Gastrocnemius medialis (tissue), 4 donors: ENCODE measurements around the gene BBS9. TPM values are rescaled to one million over a fixed set of nuclear protein-coding genes. Genes with fewer than 3 reads are reported as not detected.

Source experiments
- ATAC-seq, 2 donors: fragments of 150-250 bp; one replicate each; pipeline ENCODE4 v1.9.1; 2016
- DNase-seq, 2 donors: peaks; one replicate each; pipeline ENCODE4 v3.0.0-alpha.2; 2019
- H3K27ac ChIP-seq, 4 donors: fragments of 200-600 bp; sonication (generic); 1 replicate in 1 of 4; 2 replicates in 3 of 4; pipeline ENCODE4 v1.5.1; 2016 to 2018; ENCODE audit warnings: mild to moderate bottlenecking in 2 of 4, moderate library complexity in 1 of 4
- H3K27me3 ChIP-seq, 3 donors: fragments of 200-600 bp; sonication (generic) in 2 of 3; 1 replicate in 1 of 3; 2 replicates in 2 of 3; pipeline versions ENCODE4 v1.5.1 to v1.6.0; 2016 to 2019; ENCODE audit warnings: mild to moderate bottlenecking in 1 of 3, moderate library complexity in 1 of 3
- H3K36me3 ChIP-seq, 2 donors: fragments of 200-600 bp; sonication (generic) in 1 of 2; one replicate each; pipeline ENCODE4 v1.5.1; 2017 to 2018
- H3K4me1 ChIP-seq, 2 donors: fragments of 200-600 bp; sonication (generic) in 1 of 2; one replicate each; pipeline ENCODE4 v1.5.1; 2016 to 2017; ENCODE audit warnings: mild to moderate bottlenecking in 2 of 2
- H3K4me3 ChIP-seq, 4 donors: fragments of 200-600 bp; sonication (generic) in 3 of 4; 1 replicate in 1 of 4; 2 replicates in 3 of 4; pipeline ENCODE4 v1.5.1; 2016 to 2019; ENCODE audit warnings: mild to moderate bottlenecking in 2 of 4
- H3K9me3 ChIP-seq, 3 donors: fragments of 200-600 bp; sonication (generic) in 2 of 3; 1 replicate in 1 of 3; 2 replicates in 2 of 3; pipeline ENCODE4 v1.5.1; 2016 to 2019
- POLR2A ChIP-seq, 2 donors: fragments of 450-650 bp; IDR thresholded peaks; one replicate each; pipeline ENCODE4 v1.6.1; 2017; ENCODE audit warnings: antibody characterized with exemption in 2 of 2, mild to moderate bottlenecking in 2 of 2, moderate library complexity in 2 of 2
- in situ Hi-C, 4 donors: fragments of 200-750 bp; cut with MboI; loops; one replicate each; pipeline versions ENCODE4 v1.15.0 to v1.8.0; 2017; ENCODE audit warnings: low sequenced_read_pairs in 4 of 4
- intact Hi-C: fragments of 100-400 bp; cut with DNase I; formaldehyde crosslinking; loops from one replicate; pipeline ENCODE4 v1.15.1; 2023; ENCODE audit warnings: low total_unique reads
- total RNA-seq, 4 donors: library from RNA; depleted of rRNA; stranded (reverse); fragments of >200 nt; gene quantifications; one replicate each; pipeline versions ENCODE4 v1.1.0 to v1.2.3, GENCODE V29; 2016
- TF ChIP-seq, protein P1 (sequence below), 5 experiments: fragments of 450-650 bp in 3 of 5; fragments of 200-600 bp in 2 of 5; sonication (generic) in 2 of 5; IDR thresholded peaks in 4 of 5; conservative IDR thresholded peaks in 1 of 5; 1 replicate in 4 of 5; 2 replicates in 1 of 5; pipeline ENCODE4 v1.5.1; 2016 to 2019; ENCODE audit warnings: antibody characterized with exemption in 5 of 5, mild to moderate bottlenecking in 3 of 5, moderate library complexity in 3 of 5

The BBS9 gene
- total RNA-seq, 4 donors from 2014 or later, result 3.5 to 6.5 (median 5.4) TPM

DNA sequence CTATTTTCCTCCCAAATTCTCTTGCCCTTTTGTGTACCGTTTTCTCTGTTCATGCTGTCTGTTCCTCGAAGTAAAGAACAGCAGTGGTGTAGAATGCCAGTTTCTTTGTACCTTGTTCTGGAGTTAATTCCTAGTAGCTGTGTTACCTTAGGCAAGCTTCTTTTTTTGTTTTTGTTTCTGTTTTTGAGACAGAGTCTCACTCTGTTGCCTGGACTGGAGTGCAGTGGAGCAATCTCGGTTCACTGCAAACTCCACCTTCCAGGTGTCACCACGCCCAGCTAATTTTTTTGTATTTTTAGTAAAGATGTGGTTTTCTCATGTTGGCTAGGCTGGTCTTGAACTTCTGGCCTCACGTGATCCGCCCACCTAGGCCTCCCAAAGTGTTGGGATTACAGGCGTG is 221.2 kb downstream of the BBS9 start:
- Histone ChIP-seq H3K27ac (no peak overlapping the region), H3K4me1 (no peaks in the 10 kb centered on the region), H3K36me3 (no peaks in the 10 kb centered on the region), H3K27me3 (no peaks in the 10 kb centered on the region), H3K9me3 (no peaks in the 10 kb centered on the region), H3K4me3 (no peak overlapping the region)
- no peak for TF ChIP-seq POLR2A (IDR thresholded peaks at IDR 0.05)
- TF ChIP-seq, protein P1, sequence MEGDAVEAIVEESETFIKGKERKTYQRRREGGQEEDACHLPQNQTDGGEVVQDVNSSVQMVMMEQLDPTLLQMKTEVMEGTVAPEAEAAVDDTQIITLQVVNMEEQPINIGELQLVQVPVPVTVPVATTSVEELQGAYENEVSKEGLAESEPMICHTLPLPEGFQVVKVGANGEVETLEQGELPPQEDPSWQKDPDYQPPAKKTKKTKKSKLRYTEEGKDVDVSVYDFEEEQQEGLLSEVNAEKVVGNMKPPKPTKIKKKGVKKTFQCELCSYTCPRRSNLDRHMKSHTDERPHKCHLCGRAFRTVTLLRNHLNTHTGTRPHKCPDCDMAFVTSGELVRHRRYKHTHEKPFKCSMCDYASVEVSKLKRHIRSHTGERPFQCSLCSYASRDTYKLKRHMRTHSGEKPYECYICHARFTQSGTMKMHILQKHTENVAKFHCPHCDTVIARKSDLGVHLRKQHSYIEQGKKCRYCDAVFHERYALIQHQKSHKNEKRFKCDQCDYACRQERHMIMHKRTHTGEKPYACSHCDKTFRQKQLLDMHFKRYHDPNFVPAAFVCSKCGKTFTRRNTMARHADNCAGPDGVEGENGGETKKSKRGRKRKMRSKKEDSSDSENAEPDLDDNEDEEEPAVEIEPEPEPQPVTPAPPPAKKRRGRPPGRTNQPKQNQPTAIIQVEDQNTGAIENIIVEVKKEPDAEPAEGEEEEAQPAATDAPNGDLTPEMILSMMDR (IDR thresholded peaks at IDR 0.05 in 4 of 5, conservative IDR thresholded peaks at IDR 0.05 in 1 of 5), result no peak
- DNase-seq (no peak), ATAC-seq (no peak)
- in situ Hi-C loops (no loop called here), intact Hi-C loops (no loop called here)

DNA sequence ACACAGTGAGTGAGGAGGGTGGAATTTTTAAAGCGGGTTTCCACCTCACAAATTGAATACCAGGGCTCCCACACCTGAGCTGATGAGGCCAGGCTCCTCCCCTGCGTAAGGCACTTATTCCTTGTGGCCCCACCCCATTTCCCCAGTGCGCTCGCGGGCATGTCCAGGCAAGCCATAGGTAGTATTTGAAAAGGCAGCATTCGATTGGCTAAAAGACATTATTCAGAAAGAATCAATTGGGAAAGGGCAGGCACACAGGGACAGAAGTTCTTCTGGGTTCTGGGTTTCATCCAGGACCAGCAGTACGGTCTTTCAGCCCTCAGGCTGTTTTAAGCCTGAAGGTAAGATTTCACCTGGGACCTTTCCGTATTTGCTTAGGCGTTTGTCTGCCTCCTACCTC is 222.3 kb downstream of the BBS9 start:
- no peak overlapping the region for H3K27ac ChIP-seq
- DNase-seq (no peak), ATAC-seq (no peak)
- H3K27me3 ChIP-seq, result no peaks in the 10 kb centered on the region
- no peak overlapping the region for H3K4me3 ChIP-seq
- H3K36me3 ChIP-seq, result no peaks in the 10 kb centered on the region
- no peaks in the 10 kb centered on the region for H3K4me1 ChIP-seq
- in situ Hi-C loops (no loop called here), intact Hi-C loops (no loop called here)
- TF ChIP-seq POLR2A (IDR thresholded peaks at IDR 0.05), result no peak
- TF ChIP-seq, protein P1 (IDR thresholded peaks at IDR 0.05 in 4 of 5, conservative IDR thresholded peaks at IDR 0.05 in 1 of 5), result no peak
- no peaks in the 10 kb centered on the region for H3K9me3 ChIP-seq

DNA sequence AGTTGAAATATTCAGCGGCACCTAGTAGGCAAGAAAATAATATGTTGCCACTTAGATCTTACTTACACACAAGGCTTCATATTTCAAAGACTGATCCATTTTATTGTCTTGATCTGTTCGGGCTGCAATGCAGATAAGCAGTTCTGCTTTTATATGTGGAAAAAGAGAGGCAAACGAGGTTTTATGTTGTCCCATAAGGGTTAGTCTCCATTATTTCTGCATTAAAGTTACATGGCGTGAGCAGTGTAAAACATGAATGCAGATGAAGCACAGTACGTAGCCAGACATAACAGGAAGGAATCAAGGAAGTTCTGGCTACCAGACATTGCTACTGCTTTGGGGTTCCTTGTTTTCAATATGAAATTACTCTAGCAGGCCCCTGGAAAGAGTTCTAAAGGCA is 224.8 kb downstream of the BBS9 start:
- Histone ChIP-seq H3K27me3 (no peaks in the 10 kb centered on the region), H3K9me3 (no peaks in the 10 kb centered on the region), H3K36me3 (no peaks in the 10 kb centered on the region), H3K4me3 (no peak overlapping the region), H3K4me1 (no peaks in the 10 kb centered on the region), H3K27ac (no peak overlapping the region)
- no peak for ATAC-seq
- TF ChIP-seq, protein P1 (IDR thresholded peaks at IDR 0.05 in 4 of 5, conservative IDR thresholded peaks at IDR 0.05 in 1 of 5), result no peak
- no peak for TF ChIP-seq POLR2A (IDR thresholded peaks at IDR 0.05)
- intact Hi-C loops (no loop called here), in situ Hi-C loops (no loop called here)
- no peak for DNase-seq

DNA sequence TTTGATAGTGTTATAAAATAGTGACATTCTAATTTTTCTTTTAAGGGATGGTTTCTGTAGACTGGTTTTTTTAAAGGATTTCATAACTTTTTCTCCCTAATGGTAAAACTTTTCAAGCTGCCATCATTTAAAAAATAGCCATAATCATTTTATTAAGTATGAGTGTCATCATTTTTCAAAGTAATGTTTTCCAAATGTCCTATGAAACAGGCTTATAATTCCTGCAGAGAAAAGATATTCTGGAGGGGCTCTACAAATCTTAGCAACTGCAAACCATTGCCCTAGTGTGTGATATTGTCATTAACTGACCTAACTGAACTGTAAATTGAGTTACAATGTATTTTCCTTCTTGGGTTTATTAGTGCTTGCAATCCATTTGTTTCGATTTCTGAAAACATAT is 226.0 kb downstream of the BBS9 start:
- Histone ChIP-seq H3K4me1 (no peaks in the 10 kb centered on the region), H3K27ac (no peak overlapping the region), H3K27me3 (no peaks in the 10 kb centered on the region), H3K36me3 (no peaks in the 10 kb centered on the region), H3K4me3 (no peak overlapping the region), H3K9me3 (no peaks in the 10 kb centered on the region)
- in situ Hi-C loops, result no loop called here
- ATAC-seq (no peak), DNase-seq (no peak)
- intact Hi-C loops, result no loop called here
- TF ChIP-seq, protein P1 (IDR thresholded peaks at IDR 0.05 in 4 of 5, conservative IDR thresholded peaks at IDR 0.05 in 1 of 5), result no peak
- no peak for TF ChIP-seq POLR2A (IDR thresholded peaks at IDR 0.05)

DNA sequence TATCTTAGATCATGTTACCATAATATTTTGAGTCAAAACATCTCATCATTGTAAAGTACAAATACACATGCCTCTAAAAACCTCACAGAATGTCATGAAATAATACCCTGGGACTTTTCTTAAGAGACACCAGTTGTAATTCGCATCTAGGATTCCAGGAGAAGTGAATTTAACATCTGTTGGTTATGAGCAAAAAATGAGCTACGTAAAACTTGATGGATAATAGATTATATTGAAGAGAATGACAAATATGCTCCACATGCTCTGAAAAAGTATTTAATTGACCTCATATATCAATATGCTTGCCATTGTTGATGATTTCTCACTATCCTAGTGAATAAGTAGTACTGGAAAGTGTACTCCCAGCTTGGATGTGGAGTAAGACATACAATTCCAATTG is 227.0 kb downstream of the BBS9 start:
- no peaks in the 10 kb centered on the region for H3K9me3 ChIP-seq
- no peak for ATAC-seq

More for the DNA sequence above, 227.0 kb downstream of the BBS9 start:
- no peaks in the 10 kb centered on the region for H3K36me3 ChIP-seq
- in situ Hi-C loops (no loop called here), intact Hi-C loops (no loop called here)
- no peak overlapping the region for H3K27ac ChIP-seq
- DNase-seq, result no peak
- H3K4me1 ChIP-seq, result no peaks in the 10 kb centered on the region
- no peaks in the 10 kb centered on the region for H3K27me3 ChIP-seq
- H3K4me3 ChIP-seq, result no peak overlapping the region
- TF ChIP-seq, protein P1 (IDR thresholded peaks at IDR 0.05 in 4 of 5, conservative IDR thresholded peaks at IDR 0.05 in 1 of 5), result no peak
- no peak for TF ChIP-seq POLR2A (IDR thresholded peaks at IDR 0.05)
